SK-N-MC (cell line): ENCODE measurements around the gene ISG20L2.

Experiments used
- DNase-seq: peaks from one replicate; pipeline ENCODE4 v3.0.0-alpha.2; 2011; ENCODE audit warnings: low read depth, low spot score
- H3K27ac ChIP-seq: fragments of 200-600 bp; sonication (generic); 2 replicates; pipeline ENCODE4 v1.5.1; 2016; ENCODE audit warnings: mixed run types
- H3K36me3 ChIP-seq: fragments of 200-600 bp; sonication (generic); 2 replicates; pipeline ENCODE4 v1.6.1; 2017; ENCODE audit warnings: antibody characterized with exemption, low read length, mixed read lengths; ENCODE audit not compliant: insufficient read depth
- H3K4me3 ChIP-seq: fragments of 200-600 bp; sonication (generic); 2 replicates; pipeline ENCODE4 v1.5.1; 2016
- H3K9ac ChIP-seq: fragments of 200-600 bp; sonication (generic); 2 replicates; pipeline ENCODE4 v1.8.0; 2017; ENCODE audit warnings: mixed run types, mixed read lengths; ENCODE audit not compliant: insufficient read length
- H3K9me3 ChIP-seq: fragments of 200-600 bp; sonication (generic); 2 replicates; pipeline ENCODE4 v1.6.1; 2017; ENCODE audit warnings: low read depth, mild to moderate bottlenecking, antibody characterized with exemption, low read length, moderate library complexity, mixed read lengths
- EZH2 ChIP-seq: fragments of 200-600 bp; sonication (generic); IDR thresholded peaks from one replicate; pipeline ENCODE4 v1.6.1; 2017; ENCODE audit warnings: antibody characterized with exemption
- FOXP2 ChIP-seq: optimal IDR thresholded peaks from 2 replicates; pipeline ENCODE3; 2011; ENCODE audit warnings: mild to moderate bottlenecking, moderate library complexity; ENCODE audit not compliant: insufficient read depth; ENCODE audit errors: extremely low read length, control extremely low read depth
- POLR2AphosphoS5 ChIP-seq: IDR thresholded peaks from 2 replicates; pipeline ENCODE4 v1.6.1; 2012; ENCODE audit warnings: mild to moderate bottlenecking, low read depth, low read length, borderline replicate concordance

The ISG20L2 gene

GRCh38 chr1:156733989-156734584, 5.5 kb upstream of the ISG20L2 start:
- no peak overlapping the region for H3K27ac ChIP-seq
- no peaks in the 10 kb centered on the region for H3K9me3 ChIP-seq
- H3K36me3 ChIP-seq = peaks cover 18% of the 10 kb centered on the region; the same call in 1 of the 2 replicates
- DNase-seq = no peak
- no peak overlapping the region for H3K9ac ChIP-seq
- H3K4me3 ChIP-seq = no peak overlapping the region
- no peak for TF ChIP-seq POLR2AphosphoS5

- Histone ChIP-seq H3K4me3 (peak within 1 kb of the TSS; percentile 94), H3K27ac (peak within 1 kb of the TSS; percentile 60; the same call in 1 of the 2 replicates), H3K36me3 (peaks cover 24% of the 10 kb centered on the region), H3K9me3 (no peaks in the 10 kb centered on the region), H3K9ac (peak within 1 kb of the TSS; percentile 95)
- DNase-seq = no peak
- TF ChIP-seq FOXP2 = no peak
- peak; percentile 69 for TF ChIP-seq POLR2AphosphoS5
These were observed 504 bp downstream of the ISG20L2 start, which contains the start of gene METTL25B for GRCh38 chr1:156727926-156728598. Gene METTL25B (plus strand): TSS chr1:156728469. CDS start chr1:156729105, 636 bp downstream.

- no peak for DNase-seq
- Histone ChIP-seq H3K9ac (peak overlapping the region; percentile 95), H3K4me3 (peak overlapping the region; percentile 94), H3K36me3 (peaks cover 29% of the 10 kb centered on the region), H3K27ac (no peak overlapping the region), H3K9me3 (no peaks in the 10 kb centered on the region)
- TF ChIP-seq EZH2 (no peak), FOXP2 (no peak), POLR2AphosphoS5 (no peak)
These were observed 1.1 kb downstream of the ISG20L2 start for GRCh38 chr1:156727492-156727891.

- TF ChIP-seq EZH2 = no peak
- no peak for TF ChIP-seq FOXP2
- no peak for TF ChIP-seq POLR2AphosphoS5
- Histone ChIP-seq H3K36me3 (peaks cover 33% of the 10 kb centered on the region), H3K27ac (no peak overlapping the region), H3K9me3 (no peaks in the 10 kb centered on the region), H3K9ac (peak overlapping the region; percentile 95), H3K4me3 (peak overlapping the region; percentile 94)
- no peak for DNase-seq
These were observed 1.9 kb downstream of the ISG20L2 start for GRCh38 chr1:156726549-156727226.

GRCh38 chr1:156725683-156726280, 2.8 kb downstream of the ISG20L2 start:
- peaks cover 42% of the 10 kb centered on the region for H3K36me3 ChIP-seq
- H3K27ac ChIP-seq = no peak overlapping the region
- peak overlapping the region; percentile 94 for H3K4me3 ChIP-seq
- no peaks in the 10 kb centered on the region for H3K9me3 ChIP-seq
- peak overlapping the region; percentile 2 for H3K9ac ChIP-seq
- no peak for DNase-seq
- TF ChIP-seq FOXP2 (no peak), EZH2 (no peak), POLR2AphosphoS5 (no peak)

GRCh38 chr1:156721535-156721934, 7.0 kb downstream of the ISG20L2 start:
- H3K4me3 ChIP-seq = no peak overlapping the region
- no peak for DNase-seq
- no peaks in the 10 kb centered on the region for H3K9me3 ChIP-seq
- H3K36me3 ChIP-seq = peaks cover 40% of the 10 kb centered on the region
- TF ChIP-seq POLR2AphosphoS5 = no peak
- H3K9ac ChIP-seq = no peak overlapping the region
- no peak overlapping the region for H3K27ac ChIP-seq

GRCh38 chr1:156721131-156721530, 7.4 kb downstream of the ISG20L2 start:
- no peak overlapping the region for H3K9ac ChIP-seq
- no peak overlapping the region for H3K27ac ChIP-seq
- peaks cover 40% of the 10 kb centered on the region for H3K36me3 ChIP-seq
- DNase-seq = no peak
- no peak for TF ChIP-seq POLR2AphosphoS5
- TF ChIP-seq EZH2 = no peak
- TF ChIP-seq FOXP2 = no peak
- H3K4me3 ChIP-seq = no peak overlapping the region
- H3K9me3 ChIP-seq = no peaks in the 10 kb centered on the region

GRCh38 chr1:156717351-156717750, 11.2 kb downstream of the ISG20L2 start:
- TF ChIP-seq EZH2 (no peak), POLR2AphosphoS5 (no peak), FOXP2 (no peak)
- no peak for DNase-seq
- Histone ChIP-seq H3K9me3 (no peaks in the 10 kb centered on the region), H3K9ac (no peak overlapping the region), H3K27ac (no peak overlapping the region), H3K36me3 (peaks cover 13% of the 10 kb centered on the region; the same call in 1 of the 2 replicates), H3K4me3 (no peak overlapping the region)
